Cardiac fibroblast (primary cell): ENCODE measurements around the gene PPARG.

ENCODE experiments used
- DNase-seq, 2 donors: peaks; one replicate each; pipeline versions ENCODE4 v3.0.0 to v3.0.0-alpha.2; 2010; ENCODE audit warnings: low read depth in 2 of 2
- H3K4me3 ChIP-seq, 2 donors: replicated peaks in 1 of 2; 1 replicate in 1 of 2; 2 replicates in 1 of 2; pipeline ENCODE4 v1.5.1; 2011; ENCODE audit warnings: low read depth in 2 of 2, low read length in 2 of 2, mild to moderate bottlenecking in 2 of 2, moderate library complexity in 1 of 2
- TF ChIP-seq, protein P1 (sequence below): IDR thresholded peaks from one replicate; pipeline ENCODE4 v1.5.1; 2011; ENCODE audit warnings: low read depth, mild to moderate bottlenecking, low read length, inconsistent platforms

The PPARG gene

GRCh38 chr3:12356996-12357395 lies 68.1 kb downstream of the PPARG start:
- TF ChIP-seq, protein P1, sequence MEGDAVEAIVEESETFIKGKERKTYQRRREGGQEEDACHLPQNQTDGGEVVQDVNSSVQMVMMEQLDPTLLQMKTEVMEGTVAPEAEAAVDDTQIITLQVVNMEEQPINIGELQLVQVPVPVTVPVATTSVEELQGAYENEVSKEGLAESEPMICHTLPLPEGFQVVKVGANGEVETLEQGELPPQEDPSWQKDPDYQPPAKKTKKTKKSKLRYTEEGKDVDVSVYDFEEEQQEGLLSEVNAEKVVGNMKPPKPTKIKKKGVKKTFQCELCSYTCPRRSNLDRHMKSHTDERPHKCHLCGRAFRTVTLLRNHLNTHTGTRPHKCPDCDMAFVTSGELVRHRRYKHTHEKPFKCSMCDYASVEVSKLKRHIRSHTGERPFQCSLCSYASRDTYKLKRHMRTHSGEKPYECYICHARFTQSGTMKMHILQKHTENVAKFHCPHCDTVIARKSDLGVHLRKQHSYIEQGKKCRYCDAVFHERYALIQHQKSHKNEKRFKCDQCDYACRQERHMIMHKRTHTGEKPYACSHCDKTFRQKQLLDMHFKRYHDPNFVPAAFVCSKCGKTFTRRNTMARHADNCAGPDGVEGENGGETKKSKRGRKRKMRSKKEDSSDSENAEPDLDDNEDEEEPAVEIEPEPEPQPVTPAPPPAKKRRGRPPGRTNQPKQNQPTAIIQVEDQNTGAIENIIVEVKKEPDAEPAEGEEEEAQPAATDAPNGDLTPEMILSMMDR = no peak
- H3K4me3 ChIP-seq = no peak overlapping the region
- DNase-seq = no peak

DNA sequence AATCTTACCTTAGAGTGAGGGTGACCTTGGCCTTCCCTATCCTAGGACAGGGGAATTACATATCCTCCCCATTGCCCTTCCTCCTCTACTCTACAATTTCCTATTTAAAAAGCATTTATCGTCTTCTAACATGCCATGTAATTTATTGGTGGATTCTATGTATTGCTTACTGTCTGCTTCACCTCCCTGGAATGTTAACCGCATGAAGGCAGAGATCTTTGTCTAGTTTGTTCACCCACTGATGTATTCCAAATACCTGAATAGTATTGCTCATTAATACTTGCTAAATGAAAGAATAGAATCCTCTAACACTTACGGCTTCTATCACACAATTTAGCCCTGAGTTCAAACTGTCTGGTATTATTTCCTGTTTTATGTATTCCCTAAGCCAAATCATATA lies 68.6 kb downstream of the PPARG start:
- no peak for DNase-seq

DNA sequence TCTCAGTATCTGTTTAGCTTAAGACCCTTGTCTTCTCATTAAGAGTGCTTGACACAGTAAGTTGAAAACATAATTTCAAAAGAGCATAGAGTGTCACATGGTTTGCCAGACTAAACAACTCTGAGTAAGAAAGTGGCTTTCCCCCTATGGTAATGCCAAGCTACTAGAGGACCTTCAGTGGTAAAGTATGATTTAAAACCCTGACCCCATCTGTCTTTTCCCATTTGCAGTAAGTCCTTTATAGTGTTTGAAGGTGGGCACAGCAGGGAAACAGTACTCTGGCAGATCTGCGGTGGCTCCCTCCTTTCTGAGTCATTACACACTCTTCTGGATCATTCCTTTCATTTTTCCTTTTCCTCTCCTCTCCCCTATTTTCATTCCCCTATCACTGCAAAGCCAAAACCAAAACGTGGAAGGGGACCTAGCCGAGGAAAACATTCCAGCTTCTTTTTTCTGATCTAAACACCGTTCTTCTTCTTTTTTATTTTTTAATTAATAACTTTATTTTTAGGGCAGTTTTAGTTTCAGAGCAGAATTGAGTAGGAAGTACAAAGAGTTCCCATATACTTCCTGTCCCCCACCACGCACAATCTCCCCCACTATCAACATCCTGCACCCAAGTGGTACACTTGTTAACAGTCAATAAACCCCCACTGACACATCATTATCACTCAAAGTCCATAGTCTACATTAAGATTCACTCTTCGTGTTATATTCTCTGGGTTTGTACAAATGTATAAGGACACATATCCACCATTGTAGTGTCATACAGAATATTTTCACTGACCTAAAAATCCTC lies 74.7 kb downstream of the PPARG start:
- no peak overlapping the region for H3K4me3 ChIP-seq
- TF ChIP-seq, protein P1 = no peak
- no peak for DNase-seq

More for the DNA sequence above, 68.6 kb downstream of the PPARG start:
- no peak overlapping the region for H3K4me3 ChIP-seq
- TF ChIP-seq, protein P1 = no peak

GRCh38 chr3:12367346-12367745 lies 78.5 kb downstream of the PPARG start:
- TF ChIP-seq, protein P1 = no peak
- DNase-seq = peak; percentile 54 to 55
- no peak overlapping the region for H3K4me3 ChIP-seq

DNA sequence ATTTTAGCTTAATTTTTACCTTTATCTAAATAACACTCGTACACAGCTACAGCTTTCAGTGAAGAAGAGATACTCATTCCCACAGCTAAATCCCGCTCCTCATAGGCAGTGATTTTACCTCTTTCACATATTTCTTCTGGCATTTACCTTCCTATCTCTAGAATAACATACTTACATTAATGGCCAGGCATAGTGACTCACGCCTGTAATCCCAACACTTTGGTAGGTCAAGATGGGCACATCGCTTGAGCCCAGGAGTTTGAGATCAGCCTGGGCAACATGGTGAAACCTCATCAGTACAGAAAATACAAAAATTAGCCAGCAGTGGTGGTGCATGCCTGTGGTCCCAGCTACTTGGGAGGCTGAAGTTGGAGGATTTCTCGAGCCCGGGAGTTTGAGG lies 80.2 kb downstream of the PPARG start:
- no peak for DNase-seq
- no peak overlapping the region for H3K4me3 ChIP-seq
- TF ChIP-seq, protein P1 = no peak

GRCh38 chr3:12369598-12369997 lies 80.7 kb downstream of the PPARG start:
- no peak for DNase-seq
- H3K4me3 ChIP-seq = no peak overlapping the region
- TF ChIP-seq, protein P1 = no peak
